Activated gamma-delta T cell treated with anti-CD3 and anti-CD28 coated beads, Interleukin-2, amount 50 U/mL, for 16 hours (primary cell): Measurements from ENCODE around the gene COLEC12.

Source experiments
- DNase-seq: peaks from one replicate; pipeline ENCODE4 v3.0.0-alpha.2; 2020; ENCODE audit warnings: low read depth

Gene COLEC12

DNA sequence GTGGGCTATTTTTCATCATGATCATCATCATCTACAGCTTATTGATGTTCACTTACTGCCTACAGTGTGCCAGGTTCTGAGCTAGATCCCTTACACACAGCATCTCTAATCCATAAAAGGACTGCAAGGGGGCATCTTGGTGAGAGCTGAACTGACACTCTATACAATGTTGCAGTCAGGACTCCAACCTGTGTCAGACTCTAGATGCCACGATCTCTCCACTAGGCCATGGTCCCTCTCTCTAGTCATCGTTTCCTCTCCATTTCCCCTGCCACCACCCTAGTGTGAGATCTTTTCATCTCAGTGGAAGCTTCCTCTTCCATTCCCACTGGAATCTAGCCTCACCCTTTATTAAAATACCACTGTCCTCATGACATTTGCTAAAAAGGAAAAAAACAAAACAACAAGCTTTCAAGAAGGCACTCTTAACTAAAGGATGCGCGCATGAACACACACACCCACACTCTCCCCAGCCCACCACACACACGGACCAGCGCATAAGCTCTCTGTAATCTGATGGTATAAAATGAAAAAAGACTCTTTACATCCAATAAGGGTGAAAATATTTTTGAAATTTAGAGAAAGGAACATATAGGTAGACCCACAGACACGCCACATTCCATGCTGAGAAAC lies 139.3 kb downstream of the COLEC12 start:
- DNase-seq, result no peak

DNA sequence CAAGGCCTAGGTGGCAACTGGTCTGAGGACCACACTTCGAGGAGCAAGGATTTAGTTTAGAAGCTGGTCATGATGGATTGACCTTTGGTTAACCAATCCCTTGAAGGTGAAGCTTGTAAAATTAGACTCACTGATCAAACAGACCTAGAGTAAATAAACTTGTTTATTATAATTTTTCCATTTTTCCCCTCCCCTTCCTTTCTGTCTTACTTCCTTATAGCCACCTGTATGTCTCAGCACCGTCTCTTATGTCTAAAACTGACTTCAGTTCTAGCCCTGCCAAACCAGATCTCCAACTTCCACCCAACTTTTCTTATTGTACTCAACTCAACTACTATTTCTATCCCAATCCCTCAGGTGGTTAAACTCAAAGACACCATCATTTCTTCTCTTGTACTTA lies 139.8 kb downstream of the COLEC12 start:
- DNase-seq, result no peak

DNA sequence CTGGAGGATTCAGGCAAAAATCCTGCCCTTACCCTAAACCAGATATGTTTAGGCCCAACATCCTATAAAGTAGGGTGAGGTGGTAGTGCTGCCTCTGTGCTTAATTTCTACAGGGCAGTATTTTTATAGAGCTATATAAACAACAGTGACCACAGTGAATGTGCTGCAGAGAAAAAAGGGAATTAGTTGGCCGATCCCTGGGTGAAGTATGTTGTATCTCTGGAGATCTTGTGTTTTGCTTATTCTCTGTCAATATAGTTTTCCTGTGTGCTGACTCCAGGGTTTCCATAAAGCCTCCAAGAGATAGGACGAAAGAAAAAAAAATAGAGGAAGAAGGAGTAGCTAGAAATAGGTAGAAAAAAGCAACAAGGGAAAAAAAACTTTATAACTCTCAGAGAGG lies 143.7 kb downstream of the COLEC12 start:
- no peak for DNase-seq

DNA sequence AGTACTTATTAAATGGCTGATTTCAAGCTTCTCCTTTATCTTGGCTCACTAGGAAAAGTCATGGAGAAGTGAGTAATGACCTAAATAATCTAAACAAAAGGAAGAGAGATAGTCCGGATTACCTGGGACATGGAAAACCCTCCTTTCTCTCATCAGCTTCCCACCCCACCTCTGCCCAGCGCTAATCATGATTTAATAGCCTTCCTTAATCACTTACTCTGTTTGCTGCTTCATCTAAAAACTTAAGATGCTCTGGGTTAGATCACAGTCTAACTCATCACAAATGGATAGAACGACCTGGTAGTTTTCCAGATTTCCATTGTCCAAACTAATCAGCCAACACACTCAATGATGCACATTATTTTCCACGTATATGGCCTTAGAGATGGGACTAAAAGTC lies 144.8 kb downstream of the COLEC12 start:
- no peak for DNase-seq

DNA sequence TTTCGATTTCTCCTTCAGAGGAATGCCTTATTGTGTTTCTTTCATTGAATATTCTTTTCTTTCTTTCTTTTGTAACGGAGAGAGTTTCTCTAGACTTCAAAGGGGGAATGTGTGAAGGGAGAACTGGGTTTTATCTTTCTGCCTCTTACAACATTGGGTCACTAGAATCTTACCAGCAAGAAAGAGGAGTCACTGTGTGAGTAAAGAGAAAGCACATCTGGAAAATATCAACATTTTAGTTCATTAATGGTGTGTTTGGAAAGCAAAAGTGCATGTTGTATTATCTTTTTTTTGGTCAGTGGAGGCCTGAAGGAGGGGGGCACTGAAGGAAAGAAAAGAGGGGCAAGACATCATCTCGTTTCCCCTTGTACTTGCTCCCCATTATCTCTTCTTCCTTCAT lies 146.0 kb downstream of the COLEC12 start:
- no peak for DNase-seq

DNA sequence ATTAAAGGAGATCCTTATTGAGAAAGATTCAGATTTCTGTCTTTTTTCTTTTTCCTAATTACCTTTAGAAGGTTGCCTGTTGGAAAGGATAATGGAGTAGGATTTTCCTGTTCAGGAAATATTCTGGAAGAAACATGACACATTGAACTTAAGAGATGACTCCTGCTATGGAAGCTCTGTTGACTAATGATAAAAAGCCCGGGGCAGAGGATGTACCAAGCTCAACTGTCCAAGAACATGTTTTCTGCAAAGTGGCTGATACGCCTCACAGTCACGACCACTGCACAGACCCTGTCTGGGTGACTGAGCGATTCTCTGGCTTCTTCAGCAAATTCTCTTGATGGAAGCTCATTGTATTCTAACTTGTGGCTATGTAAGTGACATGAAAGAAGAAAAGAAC lies 146.5 kb downstream of the COLEC12 start:
- no peak for DNase-seq

DNA sequence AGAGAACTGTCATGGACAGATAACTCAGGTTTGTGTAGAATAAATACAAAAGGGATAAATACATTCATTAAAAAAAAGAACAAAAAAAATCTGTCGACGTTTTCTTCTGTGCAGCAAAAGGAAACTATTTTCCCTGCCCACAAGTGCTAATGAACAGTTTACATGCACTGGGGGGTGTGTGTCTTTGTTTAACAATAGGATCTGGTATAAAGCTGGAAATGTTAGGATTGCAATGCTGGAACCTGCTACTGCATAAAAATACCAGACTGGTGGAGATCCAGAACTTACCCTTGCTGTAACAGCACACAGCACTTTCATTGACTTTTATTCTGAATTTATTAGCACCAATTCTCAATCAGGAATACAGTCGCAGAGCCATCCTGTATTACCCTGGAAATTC lies 148.1 kb downstream of the COLEC12 start:
- no peak for DNase-seq

DNA sequence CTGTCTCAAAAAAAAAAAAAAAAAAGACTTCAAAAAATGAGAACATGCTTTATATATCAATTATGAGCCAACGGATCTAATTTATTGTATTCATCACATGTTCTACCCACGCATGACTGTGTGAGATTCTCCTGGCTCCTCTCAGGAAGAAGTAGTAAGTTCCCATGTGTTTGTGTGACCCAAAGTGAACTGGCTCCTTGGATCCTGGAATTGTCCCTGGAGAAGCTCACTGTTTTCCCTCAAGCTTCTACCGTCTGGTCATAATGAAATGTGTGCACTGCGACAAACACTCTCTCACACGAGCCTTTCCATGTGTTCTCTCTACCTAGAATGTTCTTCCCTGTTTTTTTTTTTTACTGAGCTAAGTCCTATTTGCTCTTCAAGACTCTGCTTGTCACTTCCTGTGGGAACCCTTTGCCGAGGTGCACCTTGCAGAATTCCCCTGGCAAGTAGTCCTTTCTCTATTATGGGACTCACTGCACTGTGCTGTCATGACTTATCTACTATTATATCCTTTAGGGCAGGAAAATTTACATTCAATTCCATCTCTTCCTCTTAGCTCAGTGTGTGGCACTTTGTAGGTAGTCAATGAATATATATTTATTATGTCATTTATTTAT lies 149.4 kb downstream of the COLEC12 start:
- DNase-seq, result no peak

DNA sequence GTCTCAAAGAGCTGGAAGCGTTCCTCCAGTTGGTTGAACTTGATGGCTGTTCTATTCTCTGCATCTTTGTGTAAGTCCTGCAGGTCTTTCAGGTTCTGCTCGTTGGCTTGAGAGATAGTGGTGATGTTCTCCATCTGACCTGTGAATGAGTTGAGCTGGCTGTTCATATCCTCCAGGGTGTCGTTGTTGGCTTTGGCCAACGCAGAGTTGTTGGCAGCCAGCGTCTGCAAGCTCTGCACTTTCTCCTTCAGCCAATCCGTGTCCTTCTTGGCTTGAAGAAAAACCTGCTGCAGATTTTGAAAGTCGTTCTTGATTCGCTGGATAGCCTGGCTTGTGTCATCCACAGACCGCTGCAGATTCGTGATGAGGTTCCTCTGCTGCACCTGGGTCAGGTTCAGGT lies 153.9 kb downstream of the COLEC12 start:
- DNase-seq, result no peak

DNA sequence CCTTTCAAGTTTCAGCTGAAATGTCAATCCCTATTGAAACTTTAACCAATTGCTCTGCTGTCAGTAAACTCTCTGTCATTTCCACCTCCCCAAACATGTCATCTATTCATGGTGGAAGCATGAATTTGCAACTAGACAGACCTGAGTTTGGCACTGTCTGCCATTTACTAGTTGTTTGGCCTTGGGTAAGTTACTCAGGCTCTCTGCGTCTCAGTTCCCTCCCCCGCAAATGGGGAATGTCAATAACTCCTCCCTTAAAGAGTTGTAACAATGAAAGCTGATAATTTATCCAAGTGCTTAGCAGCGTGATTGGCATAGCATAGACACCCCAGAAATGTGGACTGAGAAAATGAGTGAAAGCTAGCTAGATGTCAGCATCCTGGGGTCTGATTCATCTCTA lies 159.4 kb downstream of the COLEC12 start:
- DNase-seq, result no peak

DNA sequence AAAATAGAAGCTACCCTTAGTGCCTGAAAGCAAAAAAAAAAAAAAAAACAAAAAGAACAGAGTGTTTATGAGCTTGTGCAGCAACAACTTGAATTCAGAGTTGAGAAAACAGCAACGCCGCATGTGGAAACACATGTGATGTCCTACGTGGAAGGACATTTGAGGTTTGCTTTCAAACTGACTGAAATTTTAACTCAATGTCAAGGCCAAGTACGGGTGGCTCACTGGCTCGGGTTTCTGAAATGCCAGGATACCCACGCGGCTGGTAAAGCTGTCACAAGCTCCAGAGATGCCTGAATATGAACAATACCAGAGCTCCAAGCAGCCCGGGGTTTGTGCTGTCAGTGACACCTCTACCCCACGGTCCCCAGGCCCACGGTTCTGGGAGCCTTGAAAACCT lies 160.5 kb downstream of the COLEC12 start:
- DNase-seq, result no peak

DNA sequence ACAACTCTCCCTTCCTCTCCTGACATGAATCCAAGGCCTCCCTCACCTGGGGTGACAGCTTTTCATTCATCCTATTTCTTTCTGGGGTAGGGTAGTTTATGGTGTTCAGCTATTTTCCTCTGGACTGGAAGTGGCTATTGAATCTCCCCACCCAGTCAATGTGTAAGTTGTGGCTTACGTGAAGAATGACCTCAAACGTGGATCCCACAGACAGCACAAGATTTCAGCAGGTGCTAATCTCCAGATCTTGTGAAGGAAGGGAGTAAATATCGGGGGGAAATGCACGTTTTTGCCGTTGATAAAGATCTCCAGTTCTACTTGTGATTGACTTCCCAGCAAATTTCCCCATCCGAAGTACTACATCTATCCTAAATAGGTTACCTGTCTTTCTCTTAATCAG lies 161.3 kb downstream of the COLEC12 start:
- DNase-seq, result no peak

DNA sequence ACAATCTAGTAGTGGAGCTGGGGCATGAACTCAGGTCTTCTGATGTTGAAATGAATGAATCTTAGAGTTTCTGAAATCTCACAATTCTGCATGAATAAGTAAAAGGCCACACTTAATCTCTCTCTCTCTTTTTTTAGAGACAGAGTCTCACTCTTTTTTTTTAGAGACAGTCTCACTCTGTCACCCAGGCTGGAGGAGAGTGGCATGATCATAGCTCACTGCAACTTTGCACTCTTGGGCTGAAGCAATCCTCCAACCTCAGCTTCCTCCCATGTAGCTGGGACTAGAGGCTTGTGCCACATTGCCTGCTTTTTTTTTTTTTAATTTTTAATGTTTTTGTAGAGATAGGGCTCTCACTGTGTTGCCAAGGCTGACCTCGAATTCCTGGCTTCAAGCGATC lies 163.8 kb downstream of the COLEC12 start:
- DNase-seq, result no peak

DNA sequence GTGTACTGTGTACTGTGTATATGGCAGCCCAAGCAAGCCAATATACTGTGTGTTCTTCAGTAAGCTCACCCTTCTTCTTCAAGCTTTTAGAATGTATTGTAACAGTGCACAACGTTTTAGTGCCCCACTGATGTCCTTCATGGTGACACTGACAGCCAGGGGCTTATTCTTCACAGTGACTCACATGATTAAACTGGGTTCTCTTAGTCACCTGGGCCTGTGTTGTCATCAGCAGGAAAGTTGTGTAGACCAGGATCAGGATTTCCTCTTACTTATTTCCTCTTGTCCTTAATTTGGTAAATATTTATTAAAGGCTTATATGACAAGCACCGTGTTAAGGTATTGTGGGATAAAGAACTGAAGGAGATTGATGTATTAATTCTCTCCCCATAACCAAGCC lies 164.8 kb downstream of the COLEC12 start:
- no peak for DNase-seq

DNA sequence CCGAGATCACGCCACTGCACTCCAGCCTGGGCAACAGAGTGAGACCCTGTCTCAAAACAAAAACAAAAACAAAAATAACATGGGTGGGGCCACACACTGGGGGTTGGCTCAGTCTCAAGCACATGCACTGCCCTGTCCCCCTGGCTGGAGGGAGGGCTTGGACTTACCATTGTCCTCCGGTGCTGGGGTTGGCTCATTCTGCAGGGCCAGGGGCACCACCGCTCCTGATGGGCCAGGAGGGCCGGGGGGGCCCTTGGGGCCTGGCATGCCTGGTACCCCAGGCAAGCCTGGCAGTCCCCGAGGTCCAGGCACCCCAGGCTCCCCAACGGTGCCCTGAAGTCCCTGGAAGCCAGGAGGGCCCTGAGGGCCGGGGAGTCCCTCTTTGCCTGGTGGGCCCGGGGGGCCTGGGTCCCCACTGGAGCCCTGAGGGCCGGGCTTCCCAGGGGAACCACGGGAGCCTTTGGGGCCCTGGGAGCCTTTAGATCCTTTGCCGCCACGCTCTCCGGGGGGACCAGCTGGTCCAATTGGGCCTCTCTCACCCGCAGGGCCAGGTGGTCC lies 165.8 kb downstream of the COLEC12 start:
- DNase-seq, result no peak

DNA sequence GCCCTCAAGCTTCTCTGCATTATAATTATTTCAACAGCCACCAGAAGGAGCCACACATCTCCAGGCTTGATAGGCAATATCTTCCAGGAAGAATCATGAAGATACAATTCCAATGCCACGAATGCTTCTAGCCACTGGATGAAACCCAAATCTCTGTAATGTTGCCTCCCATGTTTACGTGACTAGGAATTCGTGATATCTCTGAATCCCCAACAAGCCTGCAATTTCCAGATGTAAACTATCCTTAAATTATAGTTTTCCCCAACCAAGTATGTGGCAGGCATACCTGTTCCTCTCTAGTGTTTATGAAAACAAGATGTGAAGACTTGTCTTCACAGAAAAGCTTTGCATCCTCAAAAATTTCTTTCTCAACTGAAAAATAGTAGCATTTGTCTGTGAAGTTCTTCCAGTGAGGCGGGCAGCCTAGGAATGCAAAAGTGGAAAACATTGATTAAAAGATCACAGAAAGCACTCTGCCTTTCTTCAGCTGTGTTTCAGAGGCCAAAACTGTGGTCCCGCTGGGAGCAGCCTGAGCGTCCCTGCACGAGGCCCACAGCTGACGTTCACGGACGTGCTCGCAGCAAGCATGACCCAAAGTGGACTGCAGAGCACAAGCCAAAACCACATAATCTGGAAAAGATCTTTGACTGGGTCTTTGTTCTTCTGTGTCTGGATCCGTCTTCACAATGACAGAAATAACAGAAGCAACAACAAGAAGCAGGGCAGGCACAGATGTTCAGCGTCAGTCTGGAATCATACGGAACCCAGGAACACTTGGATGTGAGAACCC lies 167.6 kb downstream of the COLEC12 start:
- no peak for DNase-seq

DNA sequence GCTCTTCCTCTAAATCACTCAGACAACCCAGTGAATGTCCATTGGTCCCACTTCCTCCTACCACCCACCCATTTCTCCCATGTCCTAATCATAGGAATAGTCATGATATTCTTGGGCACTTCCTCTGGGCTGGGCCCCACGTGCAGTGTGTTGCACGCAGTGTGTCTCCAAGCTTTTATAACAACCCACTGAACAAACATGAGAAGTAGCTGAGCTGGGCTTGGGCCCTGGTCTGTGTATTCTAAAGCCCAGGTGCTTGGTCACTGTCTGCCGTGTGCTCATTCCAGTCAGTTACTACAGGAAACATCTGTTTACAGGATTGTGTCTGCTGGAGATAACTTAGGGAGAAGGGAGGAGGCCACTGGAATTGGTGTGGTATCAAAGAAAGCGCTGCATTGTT lies 168.5 kb downstream of the COLEC12 start:
- no peak for DNase-seq

DNA sequence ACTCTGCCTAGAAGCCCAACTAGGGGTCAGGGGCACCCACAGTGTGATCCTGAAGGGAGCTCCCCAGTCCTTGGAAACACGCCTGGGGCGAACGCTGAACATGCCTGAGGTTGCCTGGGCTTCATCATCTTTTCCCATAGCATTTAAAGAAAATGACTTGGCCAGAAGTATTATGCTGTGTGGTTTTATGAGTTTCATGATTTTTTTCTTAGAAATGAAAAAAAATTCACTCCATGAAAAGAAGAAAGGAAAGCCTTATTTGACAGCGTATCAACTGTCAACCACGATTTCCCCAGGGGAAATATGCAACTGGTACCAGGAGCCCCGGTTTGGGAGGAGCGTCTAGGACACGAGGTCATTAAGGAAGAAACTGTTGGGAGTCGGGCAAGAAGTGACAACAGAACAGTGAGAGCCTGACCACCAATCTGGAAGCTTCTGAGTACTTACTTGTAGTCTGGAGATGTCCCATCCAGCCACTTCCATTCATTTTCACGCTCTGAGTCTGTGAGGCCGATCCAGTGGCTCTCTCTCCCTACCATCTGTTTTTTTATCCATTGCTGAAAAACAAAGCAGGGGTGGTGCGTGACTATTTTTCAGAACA lies 169.2 kb downstream of the COLEC12 start:
- DNase-seq, result no peak

DNA sequence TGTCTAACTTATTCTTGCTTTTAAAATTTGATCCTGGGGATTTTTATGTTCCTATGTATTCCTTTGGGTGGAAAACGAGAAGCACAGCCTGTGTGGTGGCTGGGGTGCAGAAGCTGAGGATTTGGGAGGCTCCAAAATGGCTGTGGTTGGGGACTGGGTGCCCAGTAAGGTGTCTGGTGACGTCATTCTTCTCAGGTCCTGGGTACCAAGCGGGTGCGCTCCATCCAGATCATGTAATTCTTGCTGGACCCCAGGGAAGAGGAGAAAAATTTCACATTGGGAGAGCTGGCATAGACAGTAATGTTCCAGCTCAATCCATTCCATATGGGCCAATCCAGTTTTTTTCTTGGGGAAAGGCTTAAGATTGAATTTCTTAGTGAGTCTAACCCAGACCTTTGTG lies 171.6 kb downstream of the COLEC12 start:
- DNase-seq, result no peak

DNA sequence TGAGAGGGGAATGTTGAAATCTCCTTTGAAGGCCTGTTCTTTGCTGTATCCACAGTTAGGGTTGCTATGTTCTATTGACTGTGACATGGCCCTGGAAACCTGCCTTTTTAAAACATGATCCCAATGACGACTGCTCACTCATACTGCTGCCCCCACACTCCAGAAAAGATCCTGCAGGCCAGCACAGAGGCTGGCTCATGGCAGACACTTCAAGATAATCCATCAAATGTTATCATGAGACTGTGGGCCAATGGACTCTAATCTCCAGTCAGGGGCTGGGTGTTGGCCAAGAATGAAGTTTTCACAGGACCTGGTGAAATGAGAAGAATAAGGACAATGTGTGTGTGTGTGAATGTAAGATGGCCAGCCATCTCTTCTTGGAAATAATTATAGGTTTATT lies 173.7 kb downstream of the COLEC12 start:
- DNase-seq, result no peak

DNA sequence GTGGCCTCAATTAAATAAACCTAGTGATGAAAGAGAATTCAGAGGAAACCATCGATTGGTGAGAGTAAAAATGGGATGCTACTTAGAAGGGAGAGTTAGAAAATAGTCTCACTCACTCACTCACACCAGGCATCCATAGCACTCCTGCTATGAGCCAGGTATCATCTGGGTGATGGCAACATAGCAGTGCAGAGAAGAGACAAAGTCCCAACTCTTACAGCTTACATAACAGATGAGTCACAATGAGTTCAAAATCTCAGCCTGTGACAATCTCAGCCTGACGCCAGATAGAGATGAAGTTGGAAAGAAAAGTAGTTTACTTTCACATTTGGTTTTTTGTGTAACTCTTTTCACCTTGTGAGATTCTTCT lies 177.3 kb downstream of the COLEC12 start:
- DNase-seq, result no peak

DNA sequence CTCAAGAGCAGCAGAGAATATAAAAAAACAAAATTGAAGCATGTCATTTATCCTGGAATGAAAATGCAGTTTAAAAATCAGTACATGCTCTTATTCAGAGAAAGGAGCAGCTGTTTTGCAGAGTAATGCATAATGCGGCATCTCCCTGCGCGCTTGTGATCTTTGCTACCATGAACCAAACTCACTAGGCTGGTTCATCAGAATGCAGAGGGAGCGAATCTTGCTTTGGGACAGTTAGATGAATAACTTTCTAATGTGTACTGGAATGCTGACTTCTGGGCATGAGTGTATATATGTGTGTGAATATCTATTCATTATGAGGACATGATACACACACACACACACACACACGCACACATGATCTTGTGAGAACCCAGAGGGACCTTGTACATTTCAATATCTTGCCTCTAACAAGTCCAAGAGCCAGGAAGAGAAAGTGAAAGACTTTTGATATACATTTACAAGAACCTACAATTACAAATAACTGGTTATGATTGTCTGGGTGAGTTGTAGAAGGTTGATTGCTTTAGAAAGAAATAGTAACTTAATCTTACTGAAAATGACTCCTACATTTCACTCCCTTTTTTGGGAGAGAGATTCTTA lies 178.5 kb downstream of the COLEC12 start:
- no peak for DNase-seq

DNA sequence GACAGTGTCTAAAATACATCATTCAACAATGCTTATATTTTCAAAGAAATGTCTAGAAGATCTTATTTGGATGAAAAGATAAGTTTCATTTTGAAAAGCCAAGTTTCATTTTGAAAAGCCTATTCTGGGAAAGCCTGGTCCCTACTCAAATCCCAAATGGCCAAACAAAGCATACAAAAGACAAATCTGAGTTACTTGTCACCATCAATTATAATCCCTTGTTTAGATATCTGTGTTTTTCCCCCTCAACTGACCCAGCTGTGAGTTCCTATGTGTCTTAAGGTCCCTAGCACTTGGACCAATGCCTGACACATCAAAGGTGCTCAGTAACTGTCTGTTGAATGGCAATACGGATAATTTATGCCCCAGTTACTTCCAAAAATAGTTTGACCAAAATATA lies 180.3 kb downstream of the COLEC12 start:
- DNase-seq, result no peak
